Activated T-cell treated with anti-CD3 and anti-CD28 coated beads, Interleukin-2, amount 50 U/mL, for 24 hours (primary cell): ENCODE data around the gene ALDH1L1.

Experiments used
- DNase-seq: peaks from one replicate; pipeline ENCODE4 v3.0.0-alpha.2; 2020
- H3K27ac Mint-ChIP-seq: 2 replicates; pipeline ENCODE4 v1.8.0; 2020; ENCODE audit warnings: mild to moderate bottlenecking, mixed read lengths
- H3K27me3 Mint-ChIP-seq: 2 replicates; pipeline ENCODE4 v1.8.0; 2020; ENCODE audit warnings: mixed read lengths
- H3K36me3 Mint-ChIP-seq: 2 replicates; pipeline ENCODE4 v1.8.0; 2020; ENCODE audit warnings: low read depth, mixed read lengths
- H3K4me1 Mint-ChIP-seq: 2 replicates; pipeline ENCODE4 v1.8.0; 2020; ENCODE audit warnings: low read depth, mixed read lengths
- H3K4me3 Mint-ChIP-seq: 2 replicates; pipeline ENCODE4 v1.8.0; 2020; ENCODE audit warnings: mild to moderate bottlenecking, moderate library complexity, mixed read lengths
- H3K9me3 Mint-ChIP-seq: 2 replicates; pipeline ENCODE4 v1.8.0; 2020; ENCODE audit warnings: mixed read lengths

Gene ALDH1L1

DNA sequence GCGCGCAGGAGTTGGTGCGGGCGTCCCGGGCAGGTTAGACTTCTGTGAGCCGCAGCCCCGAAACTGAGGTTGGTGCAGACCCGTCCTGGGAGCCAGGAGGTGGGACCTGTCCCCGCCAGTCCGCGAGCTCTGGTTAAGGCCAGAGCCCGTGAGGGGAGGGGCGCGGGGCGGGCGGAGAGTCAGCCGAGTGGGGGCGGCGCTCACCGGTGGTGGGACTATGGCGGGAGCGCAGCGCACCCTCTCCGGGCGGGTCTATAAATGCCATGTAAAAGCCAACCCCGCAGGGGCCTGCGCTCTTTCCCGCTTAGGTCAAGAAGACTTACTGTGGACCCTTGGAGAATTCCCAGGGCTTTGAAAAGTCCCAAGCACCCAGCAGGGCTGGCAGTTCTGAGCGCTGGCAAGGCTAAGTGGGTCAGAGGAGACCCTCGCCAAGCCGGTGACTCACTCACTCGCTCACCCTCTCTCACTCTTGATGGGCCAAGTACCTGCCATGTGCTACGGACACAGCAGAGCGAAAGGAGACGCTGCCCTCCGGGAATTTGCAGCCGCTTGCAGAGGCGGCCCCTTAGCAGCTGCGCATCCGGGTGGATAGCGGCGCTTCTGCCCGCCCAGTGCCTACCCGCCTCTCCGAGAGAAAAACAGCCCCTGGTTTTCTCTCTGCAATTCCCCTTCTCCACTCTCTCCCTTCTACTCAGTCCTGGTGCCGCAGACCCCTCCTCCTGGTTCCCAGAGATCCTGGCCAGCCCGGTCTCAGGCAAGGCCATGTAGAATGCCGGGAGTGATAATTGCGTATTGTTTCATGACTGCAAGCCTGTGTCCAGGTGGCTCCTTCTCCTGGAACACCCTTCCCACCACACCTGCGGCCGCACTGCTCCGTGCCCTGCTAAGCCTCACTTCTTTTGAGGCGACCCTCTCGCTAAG, at the start of gene ALDH1L1:
Gene ALDH1L1, minus strand, starts transcription at position 110 of the 921 bp plus-strand sequence. CDS start 19,607 bp downstream, outside the sequence.
- Mint-ChIP-seq H3K27ac (no peak within 1 kb of the TSS), H3K4me3 (no peak within 1 kb of the TSS), H3K9me3 (no peaks in the 10 kb centered on the region), H3K36me3 (no peaks in the 10 kb centered on the region), H3K4me1 (peaks cover 6% of the 10 kb centered on the region), H3K27me3 (peaks cover 52% of the 10 kb centered on the region)
- no peak for DNase-seq

DNA sequence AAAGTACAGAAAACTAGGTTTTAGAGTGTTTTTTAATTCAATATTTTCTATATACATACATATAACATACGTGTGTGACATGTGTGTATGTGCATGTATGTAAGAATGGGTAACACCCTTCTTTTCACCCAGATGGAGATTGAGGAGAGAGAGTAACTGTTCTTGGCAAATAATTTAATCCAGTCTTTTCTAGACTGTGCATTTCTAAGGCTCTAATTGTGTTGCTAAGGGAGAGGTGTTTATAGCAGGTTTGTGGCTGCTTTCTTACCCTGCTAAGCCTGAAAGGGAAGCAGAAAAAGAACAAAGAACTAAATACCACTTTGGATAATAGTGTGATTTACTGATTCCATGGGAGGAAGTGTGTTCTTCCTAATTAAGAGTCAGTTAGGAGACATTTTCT, 46.0 kb upstream of the ALDH1L1 start:
- no peaks in the 10 kb centered on the region for H3K9me3 Mint-ChIP-seq
- no peak for DNase-seq
- no peak overlapping the region for H3K4me3 Mint-ChIP-seq
- peaks cover 24% of the 10 kb centered on the region for H3K27me3 Mint-ChIP-seq
- no peaks in the 10 kb centered on the region for H3K36me3 Mint-ChIP-seq
- no peak overlapping the region for H3K27ac Mint-ChIP-seq
- H3K4me1 Mint-ChIP-seq = no peaks in the 10 kb centered on the region

- no peaks in the 10 kb centered on the region for H3K9me3 Mint-ChIP-seq
- no peaks in the 10 kb centered on the region for H3K36me3 Mint-ChIP-seq
- peaks cover 67% of the 10 kb centered on the region for H3K27me3 Mint-ChIP-seq
- H3K4me3 Mint-ChIP-seq = no peak overlapping the region
- no peak overlapping the region for H3K27ac Mint-ChIP-seq
- no peak for DNase-seq
- H3K4me1 Mint-ChIP-seq = peaks cover 6% of the 10 kb centered on the region
These were observed 36.0 kb upstream of the ALDH1L1 start for GRCh38 chr3:126216416-126216815.

GRCh38 chr3:126213379-126214028, 33.1 kb upstream of the ALDH1L1 start:
- Mint-ChIP-seq H3K9me3 (no peaks in the 10 kb centered on the region), H3K27me3 (peaks cover 77% of the 10 kb centered on the region), H3K4me3 (no peak overlapping the region), H3K4me1 (peaks cover 6% of the 10 kb centered on the region), H3K36me3 (no peaks in the 10 kb centered on the region), H3K27ac (no peak overlapping the region)
- DNase-seq = no peak

GRCh38 chr3:126212620-126213378, 32.4 kb upstream of the ALDH1L1 start:
- DNase-seq = no peak
- H3K36me3 Mint-ChIP-seq = no peaks in the 10 kb centered on the region
- no peak overlapping the region for H3K27ac Mint-ChIP-seq
- H3K9me3 Mint-ChIP-seq = no peaks in the 10 kb centered on the region
- peaks cover 6% of the 10 kb centered on the region for H3K4me1 Mint-ChIP-seq
- H3K4me3 Mint-ChIP-seq = peak overlapping the region; percentile 54
- H3K27me3 Mint-ChIP-seq = peaks cover 81% of the 10 kb centered on the region

DNA sequence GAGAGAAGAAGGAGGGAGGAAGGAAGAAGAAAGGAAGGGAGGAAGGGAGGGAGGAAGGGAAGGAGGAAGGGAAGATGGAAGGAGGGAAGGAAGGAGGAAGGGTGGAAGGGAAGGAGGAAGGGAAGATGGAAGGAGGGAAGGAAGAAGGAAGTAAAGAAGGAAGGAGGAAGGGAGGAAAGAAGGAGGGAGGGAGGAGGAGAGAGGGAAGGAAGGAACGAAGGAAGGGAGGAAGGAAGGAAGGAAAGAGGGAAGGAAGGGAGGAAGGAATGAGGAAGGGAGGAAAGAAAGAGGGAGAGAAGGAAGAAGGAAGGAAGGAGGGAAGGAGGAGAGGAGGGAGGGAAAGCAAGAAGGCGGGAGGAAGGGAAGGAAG, 31.8 kb upstream of the ALDH1L1 start:
- H3K4me1 Mint-ChIP-seq = peaks cover 6% of the 10 kb centered on the region
- no peak for DNase-seq
- H3K27me3 Mint-ChIP-seq = peaks cover 81% of the 10 kb centered on the region
- no peak overlapping the region for H3K27ac Mint-ChIP-seq
- no peaks in the 10 kb centered on the region for H3K9me3 Mint-ChIP-seq
- H3K4me3 Mint-ChIP-seq = no peak overlapping the region
- no peaks in the 10 kb centered on the region for H3K36me3 Mint-ChIP-seq

GRCh38 chr3:126211569-126211968, 31.2 kb upstream of the ALDH1L1 start:
- Mint-ChIP-seq H3K27me3 (peaks cover 76% of the 10 kb centered on the region), H3K4me1 (peaks cover 6% of the 10 kb centered on the region), H3K36me3 (no peaks in the 10 kb centered on the region), H3K27ac (no peak overlapping the region), H3K9me3 (no peaks in the 10 kb centered on the region), H3K4me3 (no peak overlapping the region)
- no peak for DNase-seq

GRCh38 chr3:126210606-126211005, 30.2 kb upstream of the ALDH1L1 start:
- Mint-ChIP-seq H3K36me3 (no peaks in the 10 kb centered on the region), H3K4me1 (peaks cover 6% of the 10 kb centered on the region), H3K4me3 (no peak overlapping the region), H3K9me3 (no peaks in the 10 kb centered on the region), H3K27ac (no peak overlapping the region), H3K27me3 (peaks cover 68% of the 10 kb centered on the region)
- no peak for DNase-seq

- Mint-ChIP-seq H3K4me3 (no peak overlapping the region), H3K27me3 (peaks cover 66% of the 10 kb centered on the region), H3K4me1 (peaks cover 6% of the 10 kb centered on the region), H3K27ac (no peak overlapping the region), H3K36me3 (no peaks in the 10 kb centered on the region), H3K9me3 (no peaks in the 10 kb centered on the region)
- DNase-seq = no peak
These were observed 29.4 kb upstream of the ALDH1L1 start for GRCh38 chr3:126209741-126210140.

GRCh38 chr3:126208606-126209256, 28.3 kb upstream of the ALDH1L1 start:
- peaks cover 6% of the 10 kb centered on the region for H3K4me1 Mint-ChIP-seq
- H3K4me3 Mint-ChIP-seq = no peak overlapping the region
- no peak overlapping the region for H3K27ac Mint-ChIP-seq
- no peaks in the 10 kb centered on the region for H3K9me3 Mint-ChIP-seq
- peaks cover 59% of the 10 kb centered on the region for H3K27me3 Mint-ChIP-seq
- no peak for DNase-seq
- H3K36me3 Mint-ChIP-seq = no peaks in the 10 kb centered on the region

- Mint-ChIP-seq H3K9me3 (no peaks in the 10 kb centered on the region), H3K36me3 (no peaks in the 10 kb centered on the region), H3K4me3 (no peak overlapping the region), H3K27ac (no peak overlapping the region), H3K27me3 (peaks cover 55% of the 10 kb centered on the region), H3K4me1 (peaks cover 3% of the 10 kb centered on the region)
- DNase-seq = no peak
These were observed 27.8 kb upstream of the ALDH1L1 start for GRCh38 chr3:126208182-126208581.

DNA sequence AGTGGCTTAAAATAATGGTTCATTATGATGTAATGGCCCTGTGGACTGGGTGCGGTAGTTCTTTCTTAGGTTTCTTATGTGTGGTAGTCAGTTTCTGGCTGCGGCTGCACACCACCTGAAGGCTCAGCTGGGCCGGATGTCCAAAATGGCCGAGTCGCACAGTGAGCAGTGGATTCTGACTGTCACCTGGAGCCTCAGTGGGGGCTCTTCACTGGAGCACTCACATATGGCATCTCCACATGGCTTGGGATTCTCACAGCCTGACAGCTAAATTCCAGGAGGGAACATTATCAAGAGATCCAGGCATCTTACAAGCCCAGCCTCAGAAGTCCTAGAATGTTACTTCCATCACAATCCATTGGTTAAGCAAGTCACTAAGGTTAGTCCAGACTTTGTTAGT, 26.8 kb upstream of the ALDH1L1 start:
- Mint-ChIP-seq H3K36me3 (no peaks in the 10 kb centered on the region), H3K27ac (no peak overlapping the region), H3K27me3 (peaks cover 56% of the 10 kb centered on the region), H3K9me3 (no peaks in the 10 kb centered on the region), H3K4me3 (no peak overlapping the region), H3K4me1 (no peaks in the 10 kb centered on the region)
- DNase-seq = no peak

GRCh38 chr3:126205717-126206655, 25.6 kb upstream of the ALDH1L1 start:
- Mint-ChIP-seq H3K36me3 (no peaks in the 10 kb centered on the region), H3K4me3 (no peak overlapping the region), H3K4me1 (no peaks in the 10 kb centered on the region), H3K27ac (no peak overlapping the region), H3K27me3 (peaks cover 46% of the 10 kb centered on the region), H3K9me3 (no peaks in the 10 kb centered on the region)
- no peak for DNase-seq
